Measurements from ENCODE around the gene LTBR. TPM values are rescaled to one million over a fixed set of nuclear protein-coding genes. Genes with fewer than 3 reads are reported as not detected.

Gene LTBR
- total RNA-seq (10 to 100 TPM; 15.8 to 93.9 TPM), polyA plus RNA-seq (100 to 1,000 TPM in 1 of 2 donors, 10 to 100 TPM in 1; 84.1 to 138 TPM)

DNA sequence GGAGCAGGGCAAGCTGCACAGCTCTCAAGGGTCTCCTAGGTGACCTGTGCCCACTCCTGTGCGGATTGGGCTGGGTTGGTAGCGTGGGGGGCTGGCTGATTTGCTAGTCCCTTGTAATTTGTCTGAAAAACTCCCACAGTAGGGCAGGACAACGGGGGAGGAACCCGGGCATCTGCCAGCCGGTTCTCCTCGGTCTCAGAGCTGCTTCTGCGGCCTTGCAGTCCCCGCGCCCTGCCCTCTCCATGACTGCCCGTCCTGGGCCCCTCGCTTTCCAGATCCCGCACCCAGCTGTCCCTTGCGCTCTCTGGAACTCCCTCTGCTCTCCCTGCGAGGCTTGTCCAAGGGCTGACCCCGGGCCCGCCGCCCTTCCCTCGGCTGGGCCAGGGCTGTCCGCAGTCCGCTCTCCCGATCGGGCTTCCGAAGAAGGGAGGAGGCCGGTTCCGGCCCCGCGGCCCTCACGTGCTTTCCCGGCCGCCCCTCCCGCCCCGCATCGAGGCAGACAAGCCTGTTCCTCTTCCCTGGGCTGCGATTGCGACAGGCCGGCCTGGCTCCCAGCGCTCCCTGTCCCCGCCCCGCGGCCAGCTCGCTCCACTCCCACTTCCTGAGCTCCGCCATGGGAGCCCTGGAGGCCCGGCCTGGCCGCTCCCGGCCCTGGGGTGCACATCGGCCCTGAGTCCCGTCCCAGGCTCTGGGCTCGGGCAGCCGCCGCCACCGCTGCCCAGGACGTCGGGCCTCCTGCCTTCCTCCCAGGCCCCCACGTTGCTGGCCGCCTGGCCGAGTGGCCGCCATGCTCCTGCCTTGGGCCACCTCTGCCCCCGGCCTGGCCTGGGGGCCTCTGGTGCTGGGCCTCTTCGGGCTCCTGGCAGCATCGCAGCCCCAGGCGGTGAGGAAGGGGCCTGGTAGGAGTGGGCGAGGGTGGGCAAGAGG, at the start of gene LTBR:
LTBR (plus strand) TSS at position 591 of the 927 bp plus-strand sequence; CDS start at position 788, 197 bp downstream.
- H3K9ac ChIP-seq (ENCODE audit: low read depth in 1 of 2, low read length in 2 of 2), result peak within 1 kb of the TSS; percentile 77 to 94
- no peaks in the 10 kb centered on the region for H3K9me3 ChIP-seq (ENCODE audit: control insufficient read depth in 4 of 4, low read length in 3 of 4)
- H3K27ac ChIP-seq (ENCODE audit: low read depth in 1 of 2, low read length in 2 of 2), result peak within 1 kb of the TSS; percentile 95
- DNase-seq (ENCODE audit: low spot score), result peak; percentile 80
- peaks cover 13 to 34% (median 23%) of the 10 kb centered on the region in 4 donors for H3K4me1 ChIP-seq (ENCODE audit: control insufficient read depth in 4 of 4, insufficient read depth in 4 of 4, low read length in 3 of 4)
- peak within 1 kb of the TSS; percentile 88 to 91 (median 89) for H3K4me3 ChIP-seq (ENCODE audit: low read depth in 1 of 3, low read length in 3 of 3)
- H3K36me3 ChIP-seq (ENCODE audit: control insufficient read depth in 4 of 4, insufficient read depth in 3 of 4, low read depth in 1 of 4, low read length in 3 of 4), result peaks cover 15 to 20% (median 17%) of the 10 kb centered on the region in 4 donors
- 4% methylated on average over 62 of the region's 62 CpGs for WGBS
- TF ChIP-seq GABPA (IDR thresholded peaks at IDR 0.05 in 1 of 2, conservative IDR thresholded peaks at IDR 0.05 in 1 of 2) (peak in 1 of 2 donors; percentile 77), HNF4G (IDR thresholded peaks at IDR 0.05) (peak; percentile 6), FOXA2 (IDR thresholded peaks at IDR 0.05) (no peak), TAF1 (conservative IDR thresholded peaks at IDR 0.05) (peak; percentile 53), RXRA (IDR thresholded peaks at IDR 0.05) (peak; percentile 31 to 48), RAD21 (IDR thresholded peaks at IDR 0.05) (peak; percentile 57 to 69), EGR1 (IDR thresholded peaks at IDR 0.05; ENCODE audit: low read depth in 2 of 2) (peak in 1 of 2 donors; percentile 79), NR2F2 (IDR thresholded peaks at IDR 0.05) (peak; percentile 59), HNF4A (conservative IDR thresholded peaks at IDR 0.05) (peak; percentile 46 to 52), FOXA1 (IDR thresholded peaks at IDR 0.05) (no peak), SP1 (IDR thresholded peaks at IDR 0.05) (peak; percentile 81), JUND (IDR thresholded peaks at IDR 0.05) (no peak), YY1 (IDR thresholded peaks at IDR 0.05) (peak; percentile 87)
- TF ChIP-seq, protein P1, sequence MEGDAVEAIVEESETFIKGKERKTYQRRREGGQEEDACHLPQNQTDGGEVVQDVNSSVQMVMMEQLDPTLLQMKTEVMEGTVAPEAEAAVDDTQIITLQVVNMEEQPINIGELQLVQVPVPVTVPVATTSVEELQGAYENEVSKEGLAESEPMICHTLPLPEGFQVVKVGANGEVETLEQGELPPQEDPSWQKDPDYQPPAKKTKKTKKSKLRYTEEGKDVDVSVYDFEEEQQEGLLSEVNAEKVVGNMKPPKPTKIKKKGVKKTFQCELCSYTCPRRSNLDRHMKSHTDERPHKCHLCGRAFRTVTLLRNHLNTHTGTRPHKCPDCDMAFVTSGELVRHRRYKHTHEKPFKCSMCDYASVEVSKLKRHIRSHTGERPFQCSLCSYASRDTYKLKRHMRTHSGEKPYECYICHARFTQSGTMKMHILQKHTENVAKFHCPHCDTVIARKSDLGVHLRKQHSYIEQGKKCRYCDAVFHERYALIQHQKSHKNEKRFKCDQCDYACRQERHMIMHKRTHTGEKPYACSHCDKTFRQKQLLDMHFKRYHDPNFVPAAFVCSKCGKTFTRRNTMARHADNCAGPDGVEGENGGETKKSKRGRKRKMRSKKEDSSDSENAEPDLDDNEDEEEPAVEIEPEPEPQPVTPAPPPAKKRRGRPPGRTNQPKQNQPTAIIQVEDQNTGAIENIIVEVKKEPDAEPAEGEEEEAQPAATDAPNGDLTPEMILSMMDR (IDR thresholded peaks at IDR 0.05; ENCODE audit: low read depth, low read length, missing input control), result no peak
- TF ChIP-seq, protein P2, sequence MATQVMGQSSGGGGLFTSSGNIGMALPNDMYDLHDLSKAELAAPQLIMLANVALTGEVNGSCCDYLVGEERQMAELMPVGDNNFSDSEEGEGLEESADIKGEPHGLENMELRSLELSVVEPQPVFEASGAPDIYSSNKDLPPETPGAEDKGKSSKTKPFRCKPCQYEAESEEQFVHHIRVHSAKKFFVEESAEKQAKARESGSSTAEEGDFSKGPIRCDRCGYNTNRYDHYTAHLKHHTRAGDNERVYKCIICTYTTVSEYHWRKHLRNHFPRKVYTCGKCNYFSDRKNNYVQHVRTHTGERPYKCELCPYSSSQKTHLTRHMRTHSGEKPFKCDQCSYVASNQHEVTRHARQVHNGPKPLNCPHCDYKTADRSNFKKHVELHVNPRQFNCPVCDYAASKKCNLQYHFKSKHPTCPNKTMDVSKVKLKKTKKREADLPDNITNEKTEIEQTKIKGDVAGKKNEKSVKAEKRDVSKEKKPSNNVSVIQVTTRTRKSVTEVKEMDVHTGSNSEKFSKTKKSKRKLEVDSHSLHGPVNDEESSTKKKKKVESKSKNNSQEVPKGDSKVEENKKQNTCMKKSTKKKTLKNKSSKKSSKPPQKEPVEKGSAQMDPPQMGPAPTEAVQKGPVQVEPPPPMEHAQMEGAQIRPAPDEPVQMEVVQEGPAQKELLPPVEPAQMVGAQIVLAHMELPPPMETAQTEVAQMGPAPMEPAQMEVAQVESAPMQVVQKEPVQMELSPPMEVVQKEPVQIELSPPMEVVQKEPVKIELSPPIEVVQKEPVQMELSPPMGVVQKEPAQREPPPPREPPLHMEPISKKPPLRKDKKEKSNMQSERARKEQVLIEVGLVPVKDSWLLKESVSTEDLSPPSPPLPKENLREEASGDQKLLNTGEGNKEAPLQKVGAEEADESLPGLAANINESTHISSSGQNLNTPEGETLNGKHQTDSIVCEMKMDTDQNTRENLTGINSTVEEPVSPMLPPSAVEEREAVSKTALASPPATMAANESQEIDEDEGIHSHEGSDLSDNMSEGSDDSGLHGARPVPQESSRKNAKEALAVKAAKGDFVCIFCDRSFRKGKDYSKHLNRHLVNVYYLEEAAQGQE (IDR thresholded peaks at IDR 0.05), result peak; percentile 72
- TF ChIP-seq, protein P3, sequence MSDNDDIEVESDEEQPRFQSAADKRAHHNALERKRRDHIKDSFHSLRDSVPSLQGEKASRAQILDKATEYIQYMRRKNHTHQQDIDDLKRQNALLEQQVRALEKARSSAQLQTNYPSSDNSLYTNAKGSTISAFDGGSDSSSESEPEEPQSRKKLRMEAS (IDR thresholded peaks at IDR 0.05), result peak; percentile 79
- TF ChIP-seq, protein P4, sequence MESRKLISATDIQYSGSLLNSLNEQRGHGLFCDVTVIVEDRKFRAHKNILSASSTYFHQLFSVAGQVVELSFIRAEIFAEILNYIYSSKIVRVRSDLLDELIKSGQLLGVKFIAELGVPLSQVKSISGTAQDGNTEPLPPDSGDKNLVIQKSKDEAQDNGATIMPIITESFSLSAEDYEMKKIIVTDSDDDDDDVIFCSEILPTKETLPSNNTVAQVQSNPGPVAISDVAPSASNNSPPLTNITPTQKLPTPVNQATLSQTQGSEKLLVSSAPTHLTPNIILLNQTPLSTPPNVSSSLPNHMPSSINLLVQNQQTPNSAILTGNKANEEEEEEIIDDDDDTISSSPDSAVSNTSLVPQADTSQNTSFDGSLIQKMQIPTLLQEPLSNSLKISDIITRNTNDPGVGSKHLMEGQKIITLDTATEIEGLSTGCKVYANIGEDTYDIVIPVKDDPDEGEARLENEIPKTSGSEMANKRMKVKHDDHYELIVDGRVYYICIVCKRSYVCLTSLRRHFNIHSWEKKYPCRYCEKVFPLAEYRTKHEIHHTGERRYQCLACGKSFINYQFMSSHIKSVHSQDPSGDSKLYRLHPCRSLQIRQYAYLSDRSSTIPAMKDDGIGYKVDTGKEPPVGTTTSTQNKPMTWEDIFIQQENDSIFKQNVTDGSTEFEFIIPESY (IDR thresholded peaks at IDR 0.05), result no peak
- TF ChIP-seq, protein P5, sequence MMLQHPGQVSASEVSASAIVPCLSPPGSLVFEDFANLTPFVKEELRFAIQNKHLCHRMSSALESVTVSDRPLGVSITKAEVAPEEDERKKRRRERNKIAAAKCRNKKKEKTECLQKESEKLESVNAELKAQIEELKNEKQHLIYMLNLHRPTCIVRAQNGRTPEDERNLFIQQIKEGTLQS (IDR thresholded peaks at IDR 0.05), result no peak
- H3K27me3 ChIP-seq (ENCODE audit: control insufficient read depth in 4 of 4, insufficient read depth in 4 of 4, low read length in 3 of 4), result no peaks in the 10 kb centered on the region
